Neural cell (in vitro differentiated cells): ENCODE data around the gene RYR1.

Source experiments
- EP300 ChIP-seq: fragments of 450-650 bp; conservative IDR thresholded peaks from 2 replicates; pipeline ENCODE4 v1.6.1; 2014; ENCODE audit warnings: antibody characterized with exemption, mild to moderate bottlenecking, moderate library complexity; ENCODE audit not compliant: poor library complexity, severe bottlenecking
- EZH2 ChIP-seq: fragments of 200-600, 300-800 bp; shearing (Covaris generic), sonication (generic); IDR thresholded peaks from 2 replicates; pipeline ENCODE4 v1.6.1; 2014; ENCODE audit warnings: antibody characterized with exemption, low read length, borderline replicate concordance, mild to moderate bottlenecking; ENCODE audit not compliant: insufficient read depth, poor library complexity, severe bottlenecking
- MXI1 ChIP-seq: fragments of 450-650 bp; conservative IDR thresholded peaks from 2 replicates; pipeline ENCODE4 v1.6.1; 2014; ENCODE audit warnings: antibody characterized with exemption, mild to moderate bottlenecking; ENCODE audit not compliant: poor library complexity, severe bottlenecking
- POLR2AphosphoS5 ChIP-seq: IDR thresholded peaks from 2 replicates; pipeline ENCODE4 v1.6.1; 2012
- SMC3 ChIP-seq: fragments of 450-650 bp; conservative IDR thresholded peaks from 2 replicates; pipeline ENCODE4 v1.6.1; 2014; ENCODE audit warnings: antibody characterized with exemption, mild to moderate bottlenecking, moderate library complexity; ENCODE audit not compliant: poor library complexity
- TF ChIP-seq, protein P1 (sequence below): fragments of 450-650 bp; IDR thresholded peaks from 2 replicates; pipeline ENCODE4 v1.5.1; 2014; ENCODE audit warnings: antibody characterized with exemption, mild to moderate bottlenecking, moderate library complexity; ENCODE audit not compliant: poor library complexity, severe bottlenecking
- TF ChIP-seq, protein P2 (sequence below): IDR thresholded peaks from 2 replicates; pipeline ENCODE4 v1.6.1; 2012; ENCODE audit warnings: borderline replicate concordance

DNA sequence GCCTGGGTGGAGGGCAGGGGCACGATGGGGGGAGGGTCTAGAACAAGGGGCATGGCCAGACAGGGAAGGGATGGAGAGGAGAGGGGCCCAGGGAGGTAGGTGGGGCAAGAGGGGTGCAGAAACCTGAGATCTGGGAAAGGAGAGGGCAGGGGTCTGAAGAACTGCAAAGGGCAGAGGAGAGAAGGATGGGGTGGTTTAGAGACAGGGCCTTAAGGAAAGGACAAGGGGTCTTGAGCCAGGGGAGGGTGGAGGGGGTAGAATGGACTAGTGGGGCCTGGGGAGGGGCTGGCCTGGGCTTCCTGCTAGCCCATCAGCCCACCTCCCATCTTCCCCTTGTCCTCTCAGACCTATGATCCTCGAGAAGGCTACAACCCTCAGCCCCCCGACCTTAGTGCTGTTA lies 72.5 kb downstream of the RYR1 start:
- no peak for TF ChIP-seq EP300
- no peak for TF ChIP-seq POLR2AphosphoS5
- TF ChIP-seq MXI1: no peak
- TF ChIP-seq, protein P1, sequence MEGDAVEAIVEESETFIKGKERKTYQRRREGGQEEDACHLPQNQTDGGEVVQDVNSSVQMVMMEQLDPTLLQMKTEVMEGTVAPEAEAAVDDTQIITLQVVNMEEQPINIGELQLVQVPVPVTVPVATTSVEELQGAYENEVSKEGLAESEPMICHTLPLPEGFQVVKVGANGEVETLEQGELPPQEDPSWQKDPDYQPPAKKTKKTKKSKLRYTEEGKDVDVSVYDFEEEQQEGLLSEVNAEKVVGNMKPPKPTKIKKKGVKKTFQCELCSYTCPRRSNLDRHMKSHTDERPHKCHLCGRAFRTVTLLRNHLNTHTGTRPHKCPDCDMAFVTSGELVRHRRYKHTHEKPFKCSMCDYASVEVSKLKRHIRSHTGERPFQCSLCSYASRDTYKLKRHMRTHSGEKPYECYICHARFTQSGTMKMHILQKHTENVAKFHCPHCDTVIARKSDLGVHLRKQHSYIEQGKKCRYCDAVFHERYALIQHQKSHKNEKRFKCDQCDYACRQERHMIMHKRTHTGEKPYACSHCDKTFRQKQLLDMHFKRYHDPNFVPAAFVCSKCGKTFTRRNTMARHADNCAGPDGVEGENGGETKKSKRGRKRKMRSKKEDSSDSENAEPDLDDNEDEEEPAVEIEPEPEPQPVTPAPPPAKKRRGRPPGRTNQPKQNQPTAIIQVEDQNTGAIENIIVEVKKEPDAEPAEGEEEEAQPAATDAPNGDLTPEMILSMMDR: no peak
- TF ChIP-seq EZH2: no peak
- TF ChIP-seq SMC3: no peak
- TF ChIP-seq, protein P2, sequence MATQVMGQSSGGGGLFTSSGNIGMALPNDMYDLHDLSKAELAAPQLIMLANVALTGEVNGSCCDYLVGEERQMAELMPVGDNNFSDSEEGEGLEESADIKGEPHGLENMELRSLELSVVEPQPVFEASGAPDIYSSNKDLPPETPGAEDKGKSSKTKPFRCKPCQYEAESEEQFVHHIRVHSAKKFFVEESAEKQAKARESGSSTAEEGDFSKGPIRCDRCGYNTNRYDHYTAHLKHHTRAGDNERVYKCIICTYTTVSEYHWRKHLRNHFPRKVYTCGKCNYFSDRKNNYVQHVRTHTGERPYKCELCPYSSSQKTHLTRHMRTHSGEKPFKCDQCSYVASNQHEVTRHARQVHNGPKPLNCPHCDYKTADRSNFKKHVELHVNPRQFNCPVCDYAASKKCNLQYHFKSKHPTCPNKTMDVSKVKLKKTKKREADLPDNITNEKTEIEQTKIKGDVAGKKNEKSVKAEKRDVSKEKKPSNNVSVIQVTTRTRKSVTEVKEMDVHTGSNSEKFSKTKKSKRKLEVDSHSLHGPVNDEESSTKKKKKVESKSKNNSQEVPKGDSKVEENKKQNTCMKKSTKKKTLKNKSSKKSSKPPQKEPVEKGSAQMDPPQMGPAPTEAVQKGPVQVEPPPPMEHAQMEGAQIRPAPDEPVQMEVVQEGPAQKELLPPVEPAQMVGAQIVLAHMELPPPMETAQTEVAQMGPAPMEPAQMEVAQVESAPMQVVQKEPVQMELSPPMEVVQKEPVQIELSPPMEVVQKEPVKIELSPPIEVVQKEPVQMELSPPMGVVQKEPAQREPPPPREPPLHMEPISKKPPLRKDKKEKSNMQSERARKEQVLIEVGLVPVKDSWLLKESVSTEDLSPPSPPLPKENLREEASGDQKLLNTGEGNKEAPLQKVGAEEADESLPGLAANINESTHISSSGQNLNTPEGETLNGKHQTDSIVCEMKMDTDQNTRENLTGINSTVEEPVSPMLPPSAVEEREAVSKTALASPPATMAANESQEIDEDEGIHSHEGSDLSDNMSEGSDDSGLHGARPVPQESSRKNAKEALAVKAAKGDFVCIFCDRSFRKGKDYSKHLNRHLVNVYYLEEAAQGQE: no peak
